Islet of Langerhans (tissue), 1 donor: Measurements from ENCODE around the gene MT1X.

Source experiments
- FAIRE-seq: peaks from one replicate; lab custom pipeline; 2011; peaks lifted over from hg19 to GRCh38; lab: Jason Lieb, UNC

Gene MT1X

DNA sequence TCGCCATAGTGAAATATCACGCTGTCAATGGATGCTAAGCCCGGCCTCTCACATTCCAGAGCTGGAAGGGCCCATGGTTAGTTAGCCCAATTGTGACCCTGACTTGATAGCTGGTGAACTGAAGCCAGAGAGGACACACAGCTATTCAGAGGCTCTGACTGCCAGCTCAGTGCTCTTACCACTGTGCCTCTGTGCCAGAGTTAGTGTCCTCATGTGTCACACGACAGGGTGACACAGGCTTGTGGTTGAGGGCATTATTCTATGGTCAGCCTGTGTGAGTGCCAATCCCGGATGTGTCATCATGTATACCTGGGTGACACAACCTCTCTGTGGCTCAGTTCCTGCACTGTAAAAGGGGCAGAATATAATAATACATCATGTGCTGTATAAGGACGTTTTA, 2.5 kb upstream of the MT1X start:
- no peak for FAIRE-seq

DNA sequence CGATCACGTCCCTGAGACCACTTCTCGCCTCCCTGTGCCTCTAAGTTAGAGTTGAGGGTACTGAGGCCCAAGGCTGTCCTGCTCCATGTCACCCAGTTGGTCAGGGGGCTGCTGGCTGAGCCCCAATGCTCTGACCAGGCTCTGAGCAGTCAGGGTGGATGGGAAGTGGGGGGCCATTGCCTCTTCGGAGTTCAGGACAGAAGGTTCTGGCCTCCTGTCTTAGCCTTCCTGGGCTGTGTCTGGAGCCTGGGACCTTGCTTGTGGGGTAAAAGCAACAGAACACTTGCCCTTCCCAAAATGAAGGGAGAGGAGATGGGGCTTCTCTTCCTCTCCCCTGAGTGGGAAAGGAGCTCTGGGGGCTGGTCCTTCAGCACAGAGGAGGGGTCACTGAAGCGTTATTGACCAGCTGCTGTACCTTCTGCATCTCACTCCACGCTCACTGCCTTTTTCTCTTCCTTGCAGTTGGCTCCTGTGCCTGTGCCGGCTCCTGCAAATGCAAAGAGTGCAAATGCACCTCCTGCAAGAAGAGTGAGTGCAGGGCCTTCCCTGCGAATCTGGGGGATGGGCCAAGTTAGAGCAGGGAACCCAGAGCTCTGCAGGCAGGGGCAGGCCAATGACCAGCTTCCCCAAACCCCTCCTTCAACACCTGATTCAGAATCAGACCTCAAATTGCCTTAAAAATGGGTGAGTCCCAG, 580 bp downstream of the MT1X start:
- no peak for FAIRE-seq

DNA sequence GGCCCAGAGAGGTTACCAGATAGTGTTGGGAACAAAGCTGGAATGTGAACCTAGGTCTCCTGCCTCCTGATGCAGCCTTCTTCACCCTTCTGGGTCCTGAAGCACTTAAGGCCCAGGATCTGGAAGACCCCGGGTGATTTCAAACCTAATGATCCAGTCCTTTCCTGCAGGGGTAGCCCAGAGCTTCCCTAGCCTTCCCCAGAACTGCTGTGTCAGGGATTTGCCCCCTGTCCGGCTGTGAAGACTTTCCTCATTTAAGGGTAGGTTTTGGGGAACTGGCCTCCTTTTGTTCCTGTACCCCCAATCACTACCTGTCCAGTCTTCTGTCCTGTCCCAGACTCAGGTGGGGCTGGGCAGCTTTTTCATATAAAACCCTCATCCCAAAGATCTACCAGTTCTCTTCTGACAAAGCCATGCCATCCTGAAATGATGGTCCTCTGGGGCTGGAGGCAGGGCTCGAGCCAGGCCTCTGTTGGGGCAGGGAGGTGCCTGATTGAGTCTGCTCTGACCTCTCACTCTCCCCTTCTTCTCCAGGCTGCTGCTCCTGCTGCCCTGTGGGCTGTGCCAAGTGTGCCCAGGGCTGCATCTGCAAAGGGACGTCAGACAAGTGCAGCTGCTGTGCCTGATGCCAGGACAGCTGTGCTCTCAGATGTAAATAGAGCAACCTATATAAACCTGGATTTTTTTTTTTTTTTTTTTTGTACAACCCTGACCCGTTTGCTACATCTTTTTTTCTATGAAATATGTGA, 1.3 kb downstream of the MT1X start:
- no peak for FAIRE-seq

DNA sequence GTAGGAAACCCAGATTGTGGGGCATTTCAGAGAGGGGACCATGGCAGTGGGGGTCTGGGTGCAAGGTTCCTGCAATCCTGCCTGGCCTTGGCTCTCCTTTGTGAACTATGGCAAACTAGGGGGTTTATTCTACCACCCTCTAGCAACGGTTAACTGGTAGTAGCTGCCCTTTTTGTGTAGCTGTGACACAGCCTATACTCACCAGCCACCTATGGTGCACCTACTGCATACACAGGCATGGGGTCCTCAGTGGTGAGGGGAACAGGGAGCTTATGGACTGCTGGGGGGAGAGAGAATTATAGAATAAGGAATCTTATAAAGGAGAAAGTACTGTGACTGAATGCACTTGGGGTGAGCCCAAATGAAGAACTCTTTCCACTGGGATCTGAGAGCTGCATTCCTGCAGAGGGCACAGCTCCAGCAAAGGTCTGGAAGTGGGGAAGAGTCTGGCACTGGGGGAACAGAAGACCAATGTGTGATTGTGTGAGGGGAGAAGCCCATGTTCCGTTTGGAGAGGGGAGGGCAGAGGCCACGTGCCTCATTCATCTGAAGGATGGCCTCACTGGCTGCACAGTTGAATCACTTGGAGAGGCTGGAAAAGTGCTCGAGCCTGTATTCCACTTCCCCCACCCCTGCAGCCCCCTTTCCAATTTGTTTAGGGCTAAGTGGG, 2.1 kb downstream of the MT1X start:
- FAIRE-seq, result no peak

DNA sequence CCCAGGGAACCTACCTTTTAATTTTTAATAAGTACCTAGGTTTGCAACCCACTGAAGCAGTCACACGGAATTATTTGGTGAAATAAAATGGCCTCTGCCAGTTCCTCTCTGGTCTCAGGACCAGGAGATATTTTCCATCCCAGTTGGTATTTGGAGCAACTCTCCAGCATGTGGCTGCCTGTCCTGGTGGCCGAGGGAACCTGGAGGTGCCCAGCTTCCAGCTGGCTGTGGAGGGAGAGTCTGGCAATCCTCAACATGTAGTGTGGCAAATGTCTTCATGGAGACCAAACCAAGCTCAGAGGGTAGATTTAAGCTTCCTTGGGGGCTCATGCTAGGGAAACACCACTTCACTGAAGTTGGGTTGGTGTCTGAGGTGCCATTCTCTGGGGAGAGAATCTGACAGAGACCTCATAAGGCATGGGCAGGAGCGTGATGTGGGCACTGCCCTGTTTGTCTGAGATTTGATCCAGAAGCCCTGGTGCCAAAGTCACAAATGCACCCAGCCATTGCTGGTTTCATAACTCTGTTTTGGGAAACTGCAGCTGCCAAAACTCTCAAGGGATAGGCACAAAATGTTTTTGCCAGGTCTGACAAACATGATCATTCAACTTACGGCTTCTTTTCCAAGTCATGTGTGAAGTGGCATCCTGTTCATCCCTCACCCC, 2.8 kb downstream of the MT1X start:
- FAIRE-seq, result no peak

DNA sequence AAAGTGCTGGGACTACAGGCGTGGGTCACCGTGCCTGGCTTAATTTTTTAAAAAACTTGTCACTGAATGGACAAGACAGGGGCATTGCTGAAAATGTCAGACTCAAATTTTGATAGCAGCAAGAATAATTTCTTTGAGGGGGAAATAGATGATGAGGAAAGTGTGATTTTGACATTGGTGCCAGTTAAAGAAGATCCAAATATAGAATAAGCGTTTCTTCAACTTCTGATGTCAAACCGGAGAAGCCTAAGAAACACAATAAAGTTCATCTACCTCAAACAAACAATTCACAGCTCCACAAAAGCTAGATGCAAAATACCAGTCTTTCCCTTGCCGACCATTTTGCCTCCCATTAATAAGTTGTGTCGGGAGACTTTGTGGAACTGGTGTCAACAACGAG, 4.5 kb downstream of the MT1X start:
- no peak for FAIRE-seq

DNA sequence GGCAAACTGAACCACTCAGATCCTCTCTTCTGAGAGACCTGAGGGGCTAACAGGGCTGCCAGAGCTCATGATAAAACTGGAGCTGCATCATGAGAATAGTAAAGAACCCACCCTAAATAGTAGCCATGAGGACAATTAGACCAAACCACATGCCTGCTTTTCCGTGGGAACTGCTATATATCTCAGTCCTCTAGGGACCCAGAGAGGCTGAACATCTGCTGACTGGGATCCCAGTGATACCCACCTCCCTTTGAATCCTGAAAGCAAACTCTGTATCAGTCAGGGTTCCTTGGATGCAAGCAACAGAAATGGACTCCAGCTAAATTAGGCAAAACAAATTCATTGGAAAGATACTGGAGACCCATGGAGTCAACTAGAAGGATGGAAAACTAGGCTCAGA, 6.5 kb downstream of the MT1X start:
- FAIRE-seq, result no peak

DNA sequence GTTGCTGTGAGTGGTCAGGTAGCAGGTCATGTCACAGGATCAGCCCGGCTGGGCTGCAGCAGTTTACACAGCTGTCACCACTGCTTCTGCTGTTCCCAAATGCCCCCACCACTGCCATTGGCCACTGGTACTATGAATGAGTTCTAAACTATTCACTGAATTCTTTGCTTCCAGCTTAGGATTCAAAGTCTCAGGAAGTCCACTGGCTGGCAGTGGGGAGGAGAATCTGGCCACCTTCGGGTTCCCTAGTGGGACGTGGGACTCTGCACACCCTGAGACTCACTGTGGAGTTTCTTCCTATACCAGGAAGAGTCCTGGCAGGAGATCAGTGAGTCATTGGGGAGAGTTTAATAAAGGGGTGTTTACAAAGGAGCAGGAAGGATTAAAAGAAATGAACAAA, 6.9 kb downstream of the MT1X start:
- FAIRE-seq, result no peak

DNA sequence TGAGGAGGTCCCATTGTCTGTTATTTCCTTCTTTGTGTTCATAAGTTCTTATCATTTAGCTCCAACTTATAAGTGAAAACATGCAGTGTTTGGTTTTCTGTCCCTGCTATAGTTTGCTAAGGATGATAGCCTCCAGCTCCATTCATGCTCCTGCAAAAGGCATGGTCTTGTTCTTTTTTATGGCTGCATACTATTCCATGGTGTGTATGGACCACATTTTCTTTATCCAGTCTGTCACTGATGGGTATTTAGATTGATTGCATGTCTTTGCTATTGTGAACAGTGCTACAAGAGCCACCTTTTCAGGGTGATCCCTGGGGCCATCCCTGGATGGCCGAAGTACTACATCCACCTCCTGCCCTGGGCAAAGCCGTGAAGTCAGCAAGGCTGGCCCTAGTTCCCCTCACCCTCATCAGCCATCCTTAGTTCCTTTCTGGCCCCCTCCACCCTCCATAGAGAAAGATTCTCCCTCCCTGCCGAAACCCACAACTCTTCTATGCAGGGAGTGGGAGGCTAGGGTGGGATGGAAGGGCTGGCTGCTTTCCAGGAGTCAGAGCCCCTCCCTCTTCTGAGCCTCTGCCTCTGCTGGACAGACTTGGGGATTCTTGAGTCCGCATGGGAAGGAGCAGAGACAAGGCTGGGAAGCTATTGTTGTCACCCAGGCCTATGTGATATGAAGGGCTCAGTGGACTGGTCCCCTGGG, 8.3 kb downstream of the MT1X start:
- no peak for FAIRE-seq

DNA sequence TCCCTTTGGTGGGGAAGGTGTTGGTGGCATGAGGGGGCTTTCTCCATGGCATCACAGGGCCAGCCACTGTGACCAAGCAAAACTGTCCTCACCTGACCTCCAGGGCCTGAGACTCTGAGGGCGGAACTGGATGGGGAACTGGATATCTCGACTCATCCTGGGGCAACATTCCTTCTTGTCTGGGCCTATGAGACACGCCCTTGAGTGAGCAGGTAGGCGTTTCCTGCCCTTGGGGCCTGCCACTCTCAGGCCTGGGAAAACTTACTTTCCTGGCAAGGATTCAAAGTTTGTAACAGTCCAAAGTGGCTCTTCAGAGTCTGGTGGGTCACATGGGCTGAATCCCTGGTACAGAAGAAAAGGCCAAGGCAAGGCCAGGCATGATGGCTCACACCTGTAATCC, 9.6 kb downstream of the MT1X start:
- no peak for FAIRE-seq

DNA sequence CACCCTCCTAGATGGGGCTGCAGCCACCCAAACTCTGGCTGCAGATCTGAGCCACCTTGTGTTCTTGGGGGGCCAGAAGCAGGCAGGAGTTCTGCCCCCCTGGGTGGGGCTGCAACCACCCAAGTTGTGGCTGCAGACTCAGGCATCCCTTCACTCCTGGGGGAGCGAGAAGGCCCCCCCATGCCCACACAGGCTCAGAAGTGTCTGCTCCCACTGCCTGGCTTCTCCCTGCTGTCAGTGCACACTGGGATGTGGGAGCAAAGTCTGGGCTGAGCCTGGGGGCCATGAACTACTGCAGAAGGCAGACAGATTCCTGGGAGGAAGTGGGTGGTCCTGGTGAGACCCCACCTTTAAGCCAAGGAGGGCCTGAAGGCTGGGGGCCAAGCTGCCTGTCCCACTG, 13.0 kb downstream of the MT1X start:
- no peak for FAIRE-seq

DNA sequence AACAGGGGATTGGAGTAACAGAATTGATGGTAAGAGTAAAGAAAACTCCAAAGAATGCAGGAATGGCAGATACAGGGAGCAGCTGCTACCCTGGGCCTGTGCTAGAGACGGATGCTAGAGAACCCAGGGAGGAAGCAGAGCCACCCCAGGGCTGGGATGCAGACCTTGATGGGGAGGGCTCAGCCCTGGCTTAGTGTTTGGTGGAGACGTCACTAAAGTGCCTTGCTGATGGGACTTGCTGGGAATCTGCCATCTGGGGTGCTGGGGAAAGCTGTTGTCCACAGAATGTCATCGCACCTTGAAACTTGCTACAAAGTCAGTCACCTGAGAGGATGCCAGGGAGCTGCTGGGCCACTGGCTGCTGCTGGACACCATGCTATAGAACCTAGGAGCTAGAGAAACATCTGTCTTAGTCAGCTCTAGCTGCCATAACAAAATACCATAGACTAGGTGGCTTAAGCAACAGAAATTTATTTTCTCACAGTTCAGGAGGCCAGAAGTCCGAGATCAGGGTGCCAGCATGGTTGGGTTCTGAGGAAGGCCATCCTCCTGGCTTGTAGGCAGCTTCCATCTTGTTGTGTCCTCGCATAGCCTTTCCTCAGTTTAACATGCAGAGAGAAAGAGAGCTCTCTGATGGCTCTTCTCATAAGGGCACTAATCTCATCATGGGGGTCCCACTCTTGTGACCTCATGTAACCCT, 15.3 kb downstream of the MT1X start:
- FAIRE-seq, result no peak

DNA sequence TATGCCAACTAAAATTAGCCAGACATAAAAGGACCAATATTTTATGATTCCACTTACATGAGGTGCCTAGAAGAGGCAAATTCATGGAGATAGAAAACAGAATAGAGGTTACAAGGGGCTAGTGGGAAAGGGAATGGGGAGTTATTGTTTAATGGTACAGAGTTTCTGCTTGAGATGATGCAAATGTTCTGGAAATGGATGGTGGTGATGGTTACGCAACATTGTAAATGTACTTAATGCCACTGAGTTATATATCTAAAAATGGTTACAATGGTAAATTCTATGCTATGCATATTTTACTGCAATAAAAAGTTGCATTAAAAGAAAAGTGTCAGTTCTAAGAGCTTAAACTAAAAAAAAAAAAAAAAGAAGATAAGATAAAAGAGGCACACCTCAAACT, 17.9 kb downstream of the MT1X start:
- no peak for FAIRE-seq

DNA sequence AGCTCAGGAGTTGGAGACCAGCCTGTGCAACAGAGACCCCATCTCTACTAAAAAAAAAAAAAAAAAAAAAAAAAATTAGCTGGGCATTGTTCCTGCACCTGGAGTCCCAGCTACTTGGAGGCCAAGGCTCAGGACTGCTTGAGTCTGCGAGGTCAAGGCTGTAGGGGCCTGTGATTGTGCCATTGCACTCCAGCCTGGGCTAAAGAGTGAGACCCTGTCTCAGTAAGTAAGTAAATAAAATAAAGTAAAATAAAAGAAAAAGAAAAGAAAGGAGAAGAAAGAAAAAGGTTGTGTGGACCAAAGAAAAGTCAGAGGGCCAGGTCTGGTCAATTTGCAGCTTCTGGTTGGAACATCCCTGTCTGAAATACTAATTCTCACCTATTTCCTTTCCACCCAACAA, 18.4 kb downstream of the MT1X start:
- FAIRE-seq, result no peak

DNA sequence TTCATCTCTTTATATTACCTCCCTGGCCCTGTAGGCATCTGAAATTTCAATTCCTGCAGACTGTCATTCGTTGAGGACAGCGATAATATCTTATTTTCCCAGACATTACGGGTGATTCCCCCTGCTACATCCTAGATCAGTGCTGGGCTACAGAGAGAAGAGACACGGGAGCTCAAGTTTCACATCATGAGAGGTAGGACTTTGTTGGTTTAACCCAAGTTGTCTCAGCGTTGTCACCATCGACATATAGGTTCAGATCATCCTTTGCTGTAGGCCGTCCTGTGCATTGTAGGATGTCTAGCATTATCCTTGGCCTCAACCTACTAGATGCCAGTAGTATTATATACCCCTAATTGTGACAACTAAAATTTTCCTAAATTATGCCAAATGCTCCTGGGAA, 19.3 kb downstream of the MT1X start:
- no peak for FAIRE-seq

DNA sequence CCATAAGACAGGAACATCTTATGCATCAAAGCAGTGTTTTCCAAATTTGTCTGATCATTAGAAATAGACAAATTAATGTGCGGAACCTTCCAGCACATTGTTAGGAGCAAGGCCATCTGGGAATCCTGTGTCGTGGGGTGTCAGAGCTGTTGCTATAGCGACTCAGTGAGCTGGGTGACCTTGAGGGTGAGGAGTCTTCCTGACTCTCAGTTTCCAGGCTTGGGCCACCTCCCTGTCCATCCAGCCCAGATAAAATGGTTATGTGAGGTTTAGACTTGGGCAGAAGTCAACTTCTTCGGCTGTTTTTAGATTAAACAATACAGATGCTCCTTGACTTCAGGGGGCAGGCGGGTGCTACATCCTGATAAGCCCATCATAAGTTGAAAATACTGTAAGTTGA, 20.6 kb downstream of the MT1X start:
- no peak for FAIRE-seq

DNA sequence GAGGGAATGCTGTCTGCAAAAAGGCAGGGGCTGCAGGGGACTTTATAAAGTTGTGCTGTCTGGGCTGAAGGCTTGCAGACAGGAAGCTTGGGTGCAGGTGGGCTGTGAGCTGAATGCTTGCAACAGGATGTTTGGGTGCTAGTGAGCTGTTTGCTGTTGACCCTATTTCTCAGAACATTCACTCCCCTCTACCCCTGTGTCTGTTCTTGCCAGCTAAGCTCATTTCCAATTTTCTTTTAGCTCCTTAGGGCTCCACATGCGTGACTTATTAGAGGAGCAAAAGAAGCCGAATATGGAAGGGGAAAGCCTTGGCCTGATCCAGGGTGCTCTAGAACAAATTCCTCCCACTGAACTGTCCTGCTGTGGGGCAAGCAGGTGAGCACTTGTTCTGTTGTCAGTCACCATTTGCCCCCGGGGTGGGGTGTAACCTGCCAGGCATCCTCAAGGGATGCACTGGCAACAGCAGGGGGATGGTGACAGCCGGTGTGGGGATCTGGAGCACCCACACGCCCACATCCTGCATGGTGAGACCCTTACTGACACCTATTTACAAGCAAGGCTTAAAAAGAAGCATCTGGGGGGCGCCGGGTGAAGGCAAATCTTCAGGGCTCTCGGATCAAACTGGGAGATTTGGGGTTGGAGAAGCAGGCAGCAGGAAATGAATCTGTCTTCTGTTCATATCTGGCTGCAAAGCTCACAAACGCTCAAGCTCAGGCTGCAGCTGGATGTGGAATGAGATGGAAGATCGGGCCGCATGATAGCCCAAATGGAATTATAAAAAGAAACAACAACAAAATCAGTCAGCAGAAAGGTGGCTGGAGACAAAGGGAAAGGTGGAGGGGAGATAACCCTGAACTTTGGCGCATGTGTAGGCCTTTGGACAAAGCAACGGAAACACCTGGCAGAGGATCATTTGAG, 26.5 kb downstream of the MT1X start:
- no peak for FAIRE-seq

DNA sequence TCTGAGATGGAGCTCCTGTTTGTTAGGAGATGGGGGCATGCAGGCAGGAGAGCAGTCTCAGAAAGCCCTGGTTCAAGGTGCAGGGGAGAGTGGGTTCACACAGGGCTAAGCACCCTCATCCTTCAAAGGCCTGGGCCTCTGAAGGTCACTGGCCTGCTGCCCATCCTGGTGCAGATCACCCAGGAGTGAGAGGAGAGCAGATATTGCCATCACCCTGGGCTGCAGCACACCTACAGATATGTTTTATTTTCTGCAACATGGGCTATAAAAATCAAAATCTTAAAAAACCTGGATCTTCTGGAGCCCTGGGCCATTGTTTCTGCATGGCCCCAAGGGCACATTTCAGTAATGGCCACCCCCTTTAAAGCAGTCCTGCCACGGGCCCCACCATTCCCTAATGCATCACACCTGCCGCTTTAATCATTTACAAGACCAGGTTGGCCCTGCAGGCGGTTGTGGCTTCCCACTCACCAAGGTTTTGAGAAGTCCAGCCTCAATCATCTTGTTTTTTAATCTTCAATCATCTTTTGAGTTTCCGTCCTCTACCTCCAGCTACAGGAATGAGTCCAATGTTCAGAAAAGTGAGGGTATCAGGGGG, 27.3 kb downstream of the MT1X start:
- FAIRE-seq, result no peak

DNA sequence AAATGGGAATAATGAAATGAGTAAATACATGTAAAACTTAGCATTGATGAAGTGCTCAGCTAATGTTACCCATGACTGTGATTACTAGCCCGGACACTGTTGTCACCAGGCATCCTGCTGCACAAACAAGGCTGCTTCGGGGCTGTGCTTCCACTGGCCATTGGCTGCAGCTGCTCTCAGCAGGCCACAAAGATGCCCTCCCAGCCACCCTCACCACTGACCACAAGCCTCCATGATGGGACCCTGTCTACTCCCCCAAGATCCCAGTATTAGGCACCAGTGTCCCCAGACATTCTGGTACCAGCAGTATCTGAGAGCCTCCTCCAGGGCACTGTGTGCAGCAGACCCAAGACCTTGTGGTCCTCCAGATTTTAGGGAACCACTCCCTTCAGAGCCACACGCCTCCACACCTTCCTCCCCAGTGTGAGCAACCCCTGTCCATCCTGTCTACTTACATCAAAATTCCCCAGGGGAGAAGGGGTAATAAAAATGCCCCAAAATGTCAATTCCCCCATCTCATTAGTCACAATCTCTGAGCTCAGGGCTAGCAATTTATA, 28.0 kb downstream of the MT1X start:
- no peak for FAIRE-seq

DNA sequence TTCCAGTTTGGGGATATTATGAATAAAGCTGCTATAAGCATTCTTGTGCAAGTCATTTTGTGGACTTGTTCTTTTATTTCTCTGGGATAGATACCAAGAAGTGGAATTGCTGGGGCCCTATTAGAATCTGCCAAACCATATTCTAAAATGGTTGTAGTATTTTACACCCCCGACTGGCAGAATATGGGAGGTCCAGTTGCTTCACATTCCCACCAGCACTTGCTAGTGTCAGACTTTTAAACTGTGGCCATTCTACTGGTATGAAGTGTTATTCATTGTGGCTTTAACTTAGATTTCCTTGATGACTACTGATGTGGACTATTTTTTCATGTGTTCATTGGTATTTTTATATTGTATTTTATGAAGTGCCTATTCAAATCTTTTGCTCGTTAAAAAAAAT, 29.6 kb downstream of the MT1X start:
- no peak for FAIRE-seq
